Nucleus accumbens (tissue), 56 donors: ENCODE results near the gene CAMK2A.
A peak's percentile ranks its signal among the peaks of the same experiment; 100 is the strongest.

Experiments
- DNase-seq, 56 donors: peaks; one replicate each; lab custom pipeline; 2025; lab: John Stamatoyannopoulos, UW

Gene CAMK2A

DNA sequence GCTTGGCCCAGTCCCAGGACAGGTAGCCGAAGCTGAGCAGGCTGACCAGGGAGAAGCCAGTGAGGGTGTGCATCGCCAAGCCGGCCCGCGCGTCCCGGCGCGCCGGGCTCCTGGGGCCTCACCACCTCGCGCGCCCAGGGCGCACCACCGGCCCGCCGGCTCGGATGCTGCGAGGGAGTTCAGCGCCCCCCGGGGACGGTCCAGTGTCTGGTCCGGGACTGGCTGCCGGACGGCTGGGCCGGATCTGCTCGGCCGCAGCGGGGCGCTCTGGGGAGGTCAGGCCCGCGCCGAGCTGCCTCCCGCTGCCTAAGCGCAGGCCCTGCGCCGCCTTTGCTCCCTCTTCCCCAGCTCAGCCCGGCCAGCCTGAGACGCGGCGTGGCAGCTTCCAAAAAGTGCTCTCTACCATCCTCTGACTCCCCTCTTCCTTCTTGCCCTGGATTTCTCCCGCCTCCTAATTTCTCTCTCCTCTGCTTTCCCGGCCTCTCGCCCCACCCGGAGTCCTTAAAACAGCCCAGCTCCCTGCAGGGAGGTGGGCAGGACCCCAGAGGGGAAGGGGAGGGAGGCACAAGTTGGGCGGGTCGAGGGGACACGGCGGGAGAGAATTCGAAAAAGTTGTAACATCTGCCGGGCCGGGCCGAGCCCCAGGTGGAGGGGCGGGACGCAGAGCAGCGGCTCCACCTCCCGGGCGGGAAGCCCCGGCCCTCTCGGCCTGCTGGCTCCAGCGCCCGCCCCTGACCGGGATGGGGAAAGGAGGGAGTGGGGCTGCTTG lies 12.9 kb upstream of the CAMK2A start, which contains the start of gene ARSI:
ARSI (minus strand) TSS at position 605 of the 769 bp plus-strand sequence; CDS start at position 73, 532 bp downstream.
- DNase-seq, result no peak

DNA sequence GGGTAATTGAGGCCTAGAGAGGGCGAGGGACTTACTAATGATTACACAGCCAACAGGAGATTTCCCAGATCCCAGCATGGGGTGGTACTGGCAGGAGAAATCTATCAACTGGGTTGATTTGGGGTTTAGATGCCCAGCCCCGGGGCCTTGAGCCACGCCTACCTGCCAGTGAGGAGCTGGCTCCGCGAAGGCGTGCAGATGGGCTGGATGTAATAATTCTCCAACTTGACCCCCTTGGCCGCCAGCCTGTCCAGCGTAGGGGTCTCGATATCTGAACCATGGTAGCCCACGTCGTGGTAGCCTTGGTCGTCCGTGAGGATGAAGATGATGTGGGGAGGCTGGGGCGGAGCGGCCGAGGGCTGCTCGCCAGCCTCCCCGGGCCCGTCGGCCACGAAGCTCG lies 12.3 kb upstream of the CAMK2A start:
- DNase-seq, result no peak

DNA sequence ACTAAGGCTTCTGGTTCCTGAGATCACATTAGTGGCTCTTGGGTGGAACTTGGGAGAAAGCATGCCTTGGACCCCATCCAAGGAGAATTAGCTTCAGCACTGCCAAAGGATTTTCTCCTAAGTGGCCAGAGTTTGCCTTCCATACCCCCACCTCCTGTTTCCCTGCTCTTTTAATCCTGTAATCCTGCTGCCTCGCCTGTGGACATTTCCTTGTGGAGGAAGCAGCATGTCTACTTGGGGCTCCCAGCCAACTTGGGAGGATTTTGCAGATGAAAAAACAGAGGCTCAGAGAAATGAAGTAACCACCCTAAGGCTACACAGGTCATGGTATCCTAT lies 11.6 kb upstream of the CAMK2A start:
- no peak for DNase-seq

DNA sequence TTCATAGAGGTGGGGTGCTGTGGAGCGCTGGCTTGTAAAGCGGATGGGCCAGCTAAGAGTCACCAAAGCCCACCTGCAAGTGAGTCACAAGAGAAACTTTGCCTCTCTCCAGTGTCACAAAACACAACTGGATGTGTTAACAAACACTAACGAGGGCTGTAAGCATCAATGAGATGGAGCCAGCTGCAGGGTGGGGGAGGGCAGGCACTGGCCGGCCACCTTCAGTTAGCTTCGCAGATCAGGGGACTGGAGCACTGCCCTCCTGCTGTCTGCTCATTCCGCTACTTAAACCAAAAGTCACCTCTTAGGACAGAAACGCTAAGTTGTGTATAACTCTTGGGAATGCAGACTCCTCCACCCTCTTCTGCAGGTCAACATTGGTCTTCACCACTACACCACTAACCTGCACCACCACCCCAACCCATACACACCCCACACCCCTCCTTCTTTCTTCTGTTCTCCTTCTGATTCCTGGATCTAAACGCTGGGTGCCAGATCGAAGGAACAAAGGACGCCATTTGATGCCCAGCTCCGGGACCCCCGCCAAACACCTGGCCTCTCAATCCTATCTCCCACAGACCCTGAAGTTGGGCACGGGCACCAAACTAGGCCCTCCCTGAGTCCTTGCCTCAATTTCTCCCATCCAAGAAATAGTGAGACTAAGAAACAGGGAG lies 11.1 kb upstream of the CAMK2A start:
- DNase-seq, result no peak

DNA sequence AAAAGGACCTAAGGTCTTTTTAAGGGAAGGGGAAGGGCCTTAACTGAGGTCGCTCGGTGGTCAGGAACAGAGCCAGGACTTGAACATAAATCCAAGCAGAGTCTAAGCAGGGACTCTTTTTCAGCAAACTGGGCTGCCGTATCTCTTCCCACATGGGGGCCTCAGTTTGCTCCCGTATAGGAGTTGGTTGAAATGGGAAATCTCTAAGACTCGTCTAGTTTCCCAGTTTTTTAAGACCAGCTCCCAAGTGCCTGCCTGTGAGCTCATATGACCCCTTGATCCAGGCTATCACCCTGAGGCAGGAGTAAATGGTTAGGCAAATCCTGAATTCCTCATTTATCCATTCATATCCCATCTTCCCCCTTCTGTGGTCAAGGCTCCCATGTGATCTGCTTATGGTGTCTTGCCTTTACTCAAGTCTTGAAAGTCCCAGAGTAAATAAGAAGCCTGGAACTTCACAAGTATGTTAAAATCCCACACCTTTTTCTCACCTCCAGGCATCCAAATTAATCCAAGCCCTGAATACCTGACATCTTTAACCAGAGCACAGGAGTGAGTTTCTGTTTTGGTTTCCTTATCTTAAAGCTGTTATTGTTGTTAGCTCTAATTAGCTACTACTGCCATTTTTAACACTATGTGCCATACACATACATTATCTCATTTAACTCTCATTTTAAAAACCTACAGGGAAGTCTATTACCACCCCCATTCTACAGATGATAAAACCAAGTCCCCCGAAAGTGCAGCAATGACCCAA lies 10.2 kb upstream of the CAMK2A start:
- DNase-seq, result no peak

DNA sequence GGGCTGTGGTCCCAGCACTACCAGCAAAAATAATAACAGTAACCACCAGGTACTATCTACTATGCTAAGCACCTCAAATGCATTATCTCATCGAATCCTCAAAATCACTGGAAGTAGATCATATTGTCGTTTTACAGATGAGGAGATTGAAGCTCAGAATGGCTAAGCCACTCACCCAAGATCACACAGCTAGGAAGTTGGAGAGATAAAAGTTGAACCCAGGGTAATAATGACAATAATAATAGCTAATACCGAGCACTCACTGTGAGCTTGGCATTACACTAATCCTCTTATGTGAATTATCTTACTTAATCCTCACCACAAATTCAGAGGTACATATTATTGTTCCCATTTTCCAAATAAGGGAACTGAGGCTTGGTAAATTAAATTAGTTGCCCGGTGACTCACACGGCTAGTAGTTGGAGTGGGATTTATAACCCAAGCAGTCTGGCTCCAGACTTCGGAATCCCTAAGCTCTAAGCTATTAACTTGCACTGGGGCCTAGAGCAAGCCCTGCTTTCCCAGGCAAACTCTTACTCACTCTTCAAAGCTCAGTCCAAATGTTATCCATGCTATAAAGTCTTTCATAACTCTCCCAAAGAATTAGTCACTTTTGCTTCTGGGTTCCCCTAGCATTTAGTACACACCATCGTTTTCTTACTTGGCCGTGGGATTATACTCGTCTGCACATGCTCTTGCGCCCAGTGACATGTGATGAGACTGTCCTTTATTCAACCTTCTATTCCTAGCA lies 9.3 kb upstream of the CAMK2A start:
- no peak for DNase-seq

DNA sequence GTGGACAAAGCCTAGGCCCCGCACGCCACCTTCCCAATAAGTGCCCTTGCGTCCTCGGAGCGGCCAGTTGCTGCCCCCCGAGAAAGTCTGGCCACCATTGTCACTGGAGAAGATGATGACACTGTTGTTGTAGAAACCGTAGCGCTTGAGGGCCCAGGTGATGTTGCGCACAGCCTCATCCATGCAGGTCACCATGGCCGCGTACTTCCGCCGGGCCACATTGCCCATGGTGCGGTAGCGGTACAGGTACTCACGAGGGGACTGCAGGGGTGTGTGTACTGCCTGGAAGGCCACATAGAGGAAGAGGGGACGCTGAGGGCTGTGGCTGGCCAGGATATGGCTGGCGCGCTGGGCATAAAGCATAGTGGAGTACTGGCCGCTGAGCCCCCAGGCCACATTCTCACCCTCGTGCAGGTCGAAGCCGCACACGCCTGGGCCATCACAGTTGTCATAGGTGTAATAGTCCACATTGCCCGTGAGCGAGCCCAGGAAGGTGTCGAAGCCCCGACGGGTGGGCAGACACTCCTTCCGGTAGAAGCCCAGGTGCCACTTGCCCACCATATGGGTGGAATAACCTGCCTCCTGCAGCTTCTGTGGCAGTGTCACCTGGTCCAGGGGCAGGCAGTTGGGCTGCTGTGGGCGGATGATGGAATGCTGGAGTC lies 8.5 kb upstream of the CAMK2A start:
- DNase-seq, result no peak

DNA sequence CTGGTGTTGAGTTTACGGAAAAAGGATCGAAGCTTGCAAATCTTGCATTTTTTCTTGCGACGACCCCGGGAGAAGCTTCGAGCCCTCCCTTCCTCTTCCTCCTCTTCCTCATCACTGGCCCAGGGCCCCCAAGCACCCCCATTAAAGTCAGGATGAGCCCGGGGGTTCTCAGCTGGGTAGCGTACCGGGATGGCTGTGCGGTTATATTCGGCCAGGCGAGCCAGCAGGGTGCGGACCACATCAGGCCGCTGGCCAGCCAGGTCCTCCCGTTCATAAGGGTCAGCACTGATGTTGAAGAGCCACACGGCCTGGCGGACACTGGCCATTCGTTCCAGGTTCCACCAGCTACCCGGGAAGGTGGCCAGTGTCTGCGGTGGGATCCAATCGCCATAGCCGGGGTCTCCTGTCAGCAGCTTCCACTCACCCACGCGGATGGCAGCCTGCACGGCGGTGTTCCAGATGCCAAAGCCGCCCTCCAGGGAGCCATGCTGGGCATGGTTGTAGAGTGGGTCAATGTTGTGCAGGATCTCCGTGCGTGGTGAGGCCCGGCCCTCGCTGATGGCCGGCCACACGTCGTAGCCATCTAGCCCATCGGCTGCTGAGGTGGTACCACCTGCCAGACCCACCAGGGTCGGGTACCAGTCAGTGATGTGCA lies 7.8 kb upstream of the CAMK2A start:
- DNase-seq, result no peak

DNA sequence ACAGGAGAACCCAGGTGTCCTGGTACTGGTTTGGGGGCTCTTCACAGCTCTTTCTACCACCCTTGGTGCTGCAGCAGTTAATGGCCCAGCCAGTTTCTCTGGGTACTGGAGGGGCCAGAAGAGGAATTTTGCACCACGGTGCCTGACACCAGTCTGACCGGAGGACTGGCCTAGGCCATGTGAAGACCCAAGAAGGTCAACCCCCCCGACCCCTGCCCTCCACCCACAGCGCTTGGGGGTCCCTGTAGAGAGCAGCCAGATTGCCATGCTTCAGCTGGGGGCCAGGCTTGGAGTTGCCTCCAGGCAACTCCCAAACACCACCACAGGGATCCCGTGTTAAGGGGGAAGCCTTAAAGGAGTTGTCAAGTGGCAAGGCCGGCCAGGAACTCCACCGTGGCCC lies 6.9 kb upstream of the CAMK2A start:
- DNase-seq, result no peak

DNA sequence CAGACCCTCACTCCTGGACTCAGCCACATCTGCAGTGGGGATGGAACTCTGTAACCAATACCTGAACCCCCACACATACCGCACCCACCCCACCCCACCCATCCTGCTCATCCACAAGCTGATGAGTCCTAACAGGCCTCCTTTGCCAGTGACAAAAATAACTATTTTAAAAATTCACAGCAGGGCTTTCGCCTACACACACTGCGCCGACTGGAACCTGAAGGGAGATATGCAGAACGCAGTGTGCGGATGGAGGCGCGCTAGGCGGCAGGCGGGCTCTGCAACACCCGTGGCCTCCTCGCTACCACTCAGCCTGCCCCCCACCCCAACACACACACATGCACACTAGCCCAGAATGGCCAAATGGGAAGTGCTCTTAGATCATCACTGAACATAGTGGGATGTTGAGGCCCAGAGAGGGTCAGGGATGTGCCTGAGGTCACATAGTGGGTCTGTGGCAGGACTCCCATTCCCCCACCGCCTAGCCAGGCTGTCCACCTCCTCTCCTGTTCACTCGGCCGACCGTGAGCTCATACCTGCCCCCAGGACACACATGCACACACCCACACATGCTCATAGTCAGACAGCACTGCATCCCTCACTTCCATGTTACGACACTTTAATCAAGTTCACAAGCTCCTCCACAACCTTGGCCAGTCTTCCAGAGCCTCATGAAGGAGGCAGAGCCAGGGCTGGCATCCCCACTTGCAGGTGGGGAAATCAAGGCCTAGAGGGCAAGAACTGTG lies 6.3 kb upstream of the CAMK2A start:
- peak in 24 of 56 donors; percentile 24 to 77 (median 49) for DNase-seq

DNA sequence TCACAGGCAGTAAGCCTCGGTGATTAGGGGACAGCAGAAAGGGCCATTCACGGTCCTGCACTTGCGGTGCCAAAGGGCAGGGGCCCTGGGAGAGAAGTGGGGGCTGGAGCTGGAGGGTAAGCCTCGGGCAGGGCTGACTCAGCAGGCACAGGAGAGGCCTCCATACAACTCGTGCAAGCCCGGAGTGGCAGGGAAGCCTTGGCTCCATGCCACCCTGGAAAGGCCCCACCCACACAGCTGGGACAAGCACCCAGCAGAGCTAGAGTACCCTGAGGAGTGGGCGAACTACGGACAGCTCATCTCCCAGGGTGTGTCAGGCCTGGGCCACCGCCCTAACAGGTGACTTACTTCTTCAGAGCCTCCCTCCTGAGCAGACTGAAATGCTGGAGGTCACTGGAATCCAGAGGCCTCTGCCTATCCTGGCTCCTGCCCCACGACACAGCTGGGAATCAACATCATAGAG lies 5.6 kb upstream of the CAMK2A start:
- DNase-seq, result peak in 5 of 56 donors; percentile 29 to 49 (median 41)

DNA sequence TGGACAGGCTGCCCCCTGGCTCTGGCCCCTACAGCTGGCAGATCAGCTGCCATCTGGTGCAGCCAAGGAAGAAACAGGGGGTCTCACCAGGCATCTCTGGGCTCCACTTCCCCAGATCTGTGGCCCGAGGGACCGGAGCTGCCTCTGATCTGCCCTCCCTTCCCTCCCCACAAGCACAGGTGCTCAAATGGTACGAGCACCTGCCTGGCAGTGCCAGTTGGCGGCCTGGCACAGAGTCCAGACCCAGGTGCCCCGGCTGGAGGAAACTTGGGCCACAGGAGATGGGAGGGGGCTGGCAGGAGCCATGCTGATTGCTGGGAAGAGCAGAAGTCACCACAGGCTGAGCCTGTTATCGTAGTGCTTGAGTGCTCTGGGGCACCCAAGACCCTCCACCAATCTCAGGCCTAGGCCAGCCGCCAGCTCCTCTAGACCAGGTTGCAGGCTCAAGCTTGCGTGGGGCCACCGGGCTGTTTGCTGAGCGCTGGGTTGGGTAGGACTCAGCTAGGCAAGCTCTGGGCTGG lies 5.0 kb upstream of the CAMK2A start:
- no peak for DNase-seq

DNA sequence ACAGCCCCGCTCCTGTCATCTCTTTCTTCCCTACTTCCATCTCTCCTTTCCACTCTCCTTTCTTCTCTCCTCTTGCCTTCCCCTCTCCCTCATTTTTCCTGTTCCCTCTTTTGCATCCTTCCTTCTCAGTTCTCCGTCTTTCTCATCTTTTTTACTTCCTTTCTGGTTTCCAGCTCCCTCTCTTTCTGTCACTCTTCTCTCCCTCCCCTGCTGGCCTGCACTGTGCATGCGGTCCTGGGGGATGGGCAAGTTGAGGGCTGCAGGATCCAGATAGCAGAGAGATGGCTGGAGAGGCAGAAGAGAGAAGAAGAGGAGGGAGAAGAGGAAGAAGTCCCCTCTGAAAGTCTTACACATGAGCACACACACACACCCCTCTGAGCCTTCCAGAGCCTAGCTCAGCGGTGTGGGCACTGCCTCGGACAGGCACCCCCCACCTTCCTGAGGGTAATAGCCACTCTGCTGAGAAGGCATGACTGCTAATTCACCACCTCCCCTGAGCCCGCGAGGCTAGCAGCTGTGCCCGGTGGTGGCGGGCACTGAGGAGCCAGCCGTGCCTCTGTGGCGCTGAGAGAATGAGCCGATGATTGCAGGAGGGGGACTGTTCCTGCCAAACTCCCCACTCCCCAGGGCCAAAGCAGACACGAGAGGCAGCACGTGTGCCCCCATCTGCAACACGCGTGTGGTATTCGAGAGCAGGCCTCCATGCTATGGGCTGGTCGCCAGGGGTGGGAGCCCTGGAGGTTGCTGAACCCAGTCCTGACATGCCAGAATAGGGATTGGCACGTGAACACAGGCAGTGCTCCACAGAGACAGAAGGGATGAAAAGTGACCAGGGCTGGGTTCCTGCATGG lies 3.7 kb upstream of the CAMK2A start:
- DNase-seq, result no peak

DNA sequence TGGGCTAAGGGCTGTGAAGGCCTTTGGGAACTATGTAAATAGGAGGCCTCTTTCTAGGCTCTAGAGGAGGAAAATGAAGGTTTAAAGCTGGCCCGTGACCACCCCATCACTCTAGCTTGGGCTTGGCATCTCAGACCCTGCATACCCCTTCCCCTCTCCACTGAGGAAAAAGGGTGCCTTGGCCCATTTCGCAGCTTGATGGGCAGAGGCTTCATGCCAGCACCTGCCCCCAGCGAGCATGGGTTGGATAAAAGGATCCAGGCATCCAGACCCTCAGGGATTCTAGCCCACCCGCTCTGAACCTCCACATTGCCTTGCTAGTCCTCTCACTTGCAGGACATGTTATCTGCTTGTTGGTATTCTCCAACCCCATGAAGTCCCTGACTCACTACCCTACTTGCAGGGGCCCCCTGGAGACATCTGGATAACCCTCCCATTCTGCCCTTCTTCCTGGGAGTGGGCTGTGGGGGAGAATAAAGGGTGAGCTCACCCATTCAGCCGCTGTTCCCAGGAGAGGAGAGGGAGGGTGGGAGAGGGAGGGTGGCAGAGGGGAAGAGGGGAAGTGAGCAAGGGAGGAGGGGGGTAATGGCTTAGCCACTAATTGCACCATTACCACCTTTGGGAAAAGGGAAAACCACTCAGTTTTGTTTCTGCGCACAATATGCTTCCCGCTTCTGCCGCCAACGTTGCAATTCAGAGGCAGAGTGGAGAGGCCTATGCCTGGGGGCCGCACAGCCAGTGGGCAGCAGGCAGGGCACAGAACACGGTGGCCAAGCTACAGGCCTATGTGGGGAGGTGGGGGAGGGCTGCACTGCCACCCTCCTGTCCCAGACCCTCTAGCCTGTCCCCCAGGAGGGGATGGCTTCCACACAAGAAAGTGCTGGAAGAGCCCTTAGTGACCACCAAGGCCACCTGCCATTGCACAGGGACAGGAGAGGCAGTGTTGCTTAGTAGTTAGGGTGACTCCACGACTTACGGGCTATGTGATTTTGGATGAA lies 2.1 kb upstream of the CAMK2A start:
- no peak for DNase-seq

DNA sequence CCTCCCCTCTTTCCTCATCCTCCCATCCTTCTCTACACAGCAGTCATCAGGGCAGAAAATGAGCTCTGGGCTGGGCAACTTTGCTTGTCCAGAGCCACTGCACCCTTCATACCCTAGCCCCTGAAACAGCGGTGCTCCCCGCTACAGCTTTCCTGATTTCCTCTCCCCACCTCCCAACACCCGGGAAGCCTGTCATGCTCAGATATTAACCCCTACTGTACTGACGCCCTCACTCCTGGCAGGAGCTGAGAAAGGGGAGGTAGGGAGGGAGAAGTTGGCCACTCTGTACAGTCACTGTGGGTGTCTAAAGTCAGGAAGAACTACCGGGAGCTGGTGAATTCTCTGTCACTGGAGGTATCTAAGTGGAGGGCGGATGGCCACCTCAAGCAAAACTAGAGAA lies 782 bp downstream of the CAMK2A start:
- DNase-seq, result peak in 1 of 56 donors; percentile 10

DNA sequence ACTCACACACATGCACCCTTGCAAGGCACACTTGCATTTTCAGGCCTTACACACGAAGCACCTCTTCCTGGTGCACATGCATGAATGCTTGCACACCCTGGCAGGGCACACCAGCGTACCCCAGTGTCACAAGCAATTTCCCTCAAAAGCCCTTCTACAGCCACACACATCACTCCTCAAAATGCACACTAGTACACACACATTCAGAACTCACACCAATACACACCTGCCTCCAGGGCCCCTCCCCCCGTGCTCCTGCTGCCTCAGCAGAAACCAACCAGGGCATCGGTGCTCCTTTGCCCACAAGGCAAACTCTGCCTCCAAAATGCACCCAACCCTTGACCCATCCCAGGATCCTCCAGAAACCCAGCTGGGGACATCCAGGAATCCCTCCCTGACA lies 1.2 kb downstream of the CAMK2A start:
- no peak for DNase-seq
